ENCODE measurements around the gene POLE. TPM values are rescaled to one million over a fixed set of nuclear protein-coding genes. Genes with fewer than 3 reads are reported as not detected.

Gene POLE
- total and polyA plus RNA-seq, 10 of the 15 experiments (the other 5 are each of a cell fraction or from before 2014, with no cell fraction given), result 2.3 to 103 (median 37.1) TPM

DNA sequence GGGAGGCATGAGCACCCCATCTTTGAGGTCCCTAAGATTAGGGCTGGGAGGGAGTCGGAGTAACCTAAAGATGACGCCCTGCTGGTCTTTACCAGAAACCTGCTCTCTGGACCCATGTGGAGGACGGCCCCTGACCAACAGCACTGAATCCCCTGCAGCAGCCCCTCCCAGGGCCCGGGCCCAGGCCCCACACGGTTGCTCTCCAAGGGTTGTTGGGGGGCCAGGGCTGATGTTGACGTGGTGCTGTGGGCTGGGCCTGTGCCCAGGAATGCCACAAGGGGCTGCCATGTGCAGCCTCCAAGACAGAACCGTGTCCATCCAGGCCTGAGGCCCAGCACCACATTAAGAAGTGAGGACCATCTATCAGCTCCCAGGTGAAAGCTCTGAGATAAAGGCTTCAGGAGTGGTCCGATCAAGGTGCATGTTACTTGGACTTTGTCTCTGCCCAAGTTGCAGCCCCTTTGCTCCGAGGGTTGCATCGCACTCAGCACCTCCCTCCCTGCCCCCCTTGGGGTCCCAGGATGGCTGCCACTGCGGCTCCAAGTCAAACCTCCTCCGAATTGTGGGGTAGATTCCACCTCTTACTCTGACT lies 106.3 kb downstream of the POLE start:
- no peak for DNase-seq (ENCODE audit: low read depth, low spot score)
- TF ChIP-seq DPF2 (IDR thresholded peaks at IDR 0.05) (no peak), HDGF (IDR thresholded peaks at IDR 0.05) (no peak), SUZ12 (IDR thresholded peaks at IDR 0.05; ENCODE audit: unreplicated experiment) (no peak), MTA2 (IDR thresholded peaks at IDR 0.05; ENCODE audit: low read depth) (no peak)
- TF ChIP-seq, protein P1, sequence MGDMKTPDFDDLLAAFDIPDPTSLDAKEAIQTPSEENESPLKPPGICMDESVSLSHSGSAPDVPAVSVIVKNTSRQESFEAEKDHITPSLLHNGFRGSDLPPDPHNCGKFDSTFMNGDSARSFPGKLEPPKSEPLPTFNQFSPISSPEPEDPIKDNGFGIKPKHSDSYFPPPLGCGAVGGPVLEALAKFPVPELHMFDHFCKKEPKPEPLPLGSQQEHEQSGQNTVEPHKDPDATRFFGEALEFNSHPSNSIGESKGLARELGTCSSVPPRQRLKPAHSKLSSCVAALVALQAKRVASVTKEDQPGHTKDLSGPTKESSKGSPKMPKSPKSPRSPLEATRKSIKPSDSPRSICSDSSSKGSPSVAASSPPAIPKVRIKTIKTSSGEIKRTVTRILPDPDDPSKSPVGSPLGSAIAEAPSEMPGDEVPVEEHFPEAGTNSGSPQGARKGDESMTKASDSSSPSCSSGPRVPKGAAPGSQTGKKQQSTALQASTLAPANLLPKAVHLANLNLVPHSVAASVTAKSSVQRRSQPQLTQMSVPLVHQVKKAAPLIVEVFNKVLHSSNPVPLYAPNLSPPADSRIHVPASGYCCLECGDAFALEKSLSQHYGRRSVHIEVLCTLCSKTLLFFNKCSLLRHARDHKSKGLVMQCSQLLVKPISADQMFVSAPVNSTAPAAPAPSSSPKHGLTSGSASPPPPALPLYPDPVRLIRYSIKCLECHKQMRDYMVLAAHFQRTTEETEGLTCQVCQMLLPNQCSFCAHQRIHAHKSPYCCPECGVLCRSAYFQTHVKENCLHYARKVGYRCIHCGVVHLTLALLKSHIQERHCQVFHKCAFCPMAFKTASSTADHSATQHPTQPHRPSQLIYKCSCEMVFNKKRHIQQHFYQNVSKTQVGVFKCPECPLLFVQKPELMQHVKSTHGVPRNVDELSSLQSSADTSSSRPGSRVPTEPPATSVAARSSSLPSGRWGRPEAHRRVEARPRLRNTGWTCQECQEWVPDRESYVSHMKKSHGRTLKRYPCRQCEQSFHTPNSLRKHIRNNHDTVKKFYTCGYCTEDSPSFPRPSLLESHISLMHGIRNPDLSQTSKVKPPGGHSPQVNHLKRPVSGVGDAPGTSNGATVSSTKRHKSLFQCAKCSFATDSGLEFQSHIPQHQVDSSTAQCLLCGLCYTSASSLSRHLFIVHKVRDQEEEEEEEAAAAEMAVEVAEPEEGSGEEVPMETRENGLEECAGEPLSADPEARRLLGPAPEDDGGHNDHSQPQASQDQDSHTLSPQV (IDR thresholded peaks at IDR 0.05), result no peak
- Histone ChIP-seq H3K27me3 (replicated peaks in 1 of 2; ENCODE audit: control insufficient read depth in 2 of 2, insufficient read depth in 2 of 2, low read length in 1 of 2) (no peaks in the 10 kb centered on the region), H4K20me1 (ENCODE audit: control insufficient read depth, insufficient read depth) (no peaks in the 10 kb centered on the region), H2AFZ (ENCODE audit: control insufficient read depth, low read depth, low read length) (no peak overlapping the region), H3K36me3 (ENCODE audit: control insufficient read depth in 2 of 2, insufficient read depth in 2 of 2, low read length in 1 of 2) (peaks cover 0 to 2% of the 10 kb centered on the region in 2 experiments; a peak in 1 of 4 replicates), H3K27ac (ENCODE audit: control insufficient read depth, insufficient read depth) (no peak overlapping the region), H3K4me2 (ENCODE audit: control insufficient read depth, insufficient read depth) (no peak overlapping the region), H3K4me1 (ENCODE audit: control insufficient read depth, insufficient read depth, low read length) (no peaks in the 10 kb centered on the region), H3K4me3 (no peak overlapping the region), H3K9me3 (replicated peaks; ENCODE audit: control insufficient read depth, insufficient read depth, low read length) (no peaks in the 10 kb centered on the region), H3K79me2 (ENCODE audit: control insufficient read depth, insufficient read depth, low read length) (no peaks in the 10 kb centered on the region), H3K9ac (ENCODE audit: control insufficient read depth, insufficient read depth, low read length) (no peak overlapping the region)
- no peak for FAIRE-seq
- ChIA-PET RAD21 (ENCODE audit: unreplicated experiment) (no interaction called here), POLR2A (no interaction called here), CTCF (interaction anchor here (1.5 kb wide), 1 partner anchor 20 kb away, joined by 4 read pairs; no protein-coding TSS in a partner anchor), SMC1A (ENCODE audit: uncharacterized antibody, unreplicated experiment) (no interaction called here)
- no TSS peak for BruUV-seq (replicated peaks)
- ATAC-seq, result no peak
- WGBS (ENCODE audit: insufficient coverage, insufficient replicate concordance, low lambda C conversion rate, missing lambda C conversion rate), result 96% methylated on average over 12 of the region's 12 CpGs
- intact Hi-C loops (cut with micrococcal nuclease; ENCODE audit: unreplicated experiment), result no loop called here
- in situ Hi-C loops (cut with MboI), result no loop called here

All from GM12878 (cell line).